ENCODE results near the gene FMO4. TPM values are rescaled to one million over a fixed set of nuclear protein-coding genes. Genes with fewer than 3 reads are reported as not detected.

The FMO4 gene
- total and polyA plus RNA-seq, 2 of the 13 experiments (the other 11 are each of a cell fraction or from before 2014, with no cell fraction given), result 0.07 to 0.29 TPM

DNA sequence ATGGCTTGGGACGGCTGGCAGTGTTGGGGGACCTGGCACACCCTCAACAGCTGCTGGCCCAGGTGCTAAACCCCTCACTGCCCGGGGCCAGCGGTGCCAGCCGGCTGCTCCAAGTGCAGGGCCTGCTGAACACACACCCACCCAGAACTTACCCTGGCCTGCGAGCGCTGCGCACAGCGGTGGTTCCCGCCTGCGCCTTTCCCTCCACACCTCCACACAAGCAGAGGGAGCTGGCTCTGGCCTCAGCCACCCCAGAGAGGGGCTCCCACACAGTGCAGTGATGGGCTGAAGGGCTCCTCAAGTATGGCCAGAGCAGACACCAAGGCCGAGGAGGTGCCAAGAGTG lies 67.9 kb downstream of the FMO4 start (continued):
- TF ChIP-seq, protein P1, sequence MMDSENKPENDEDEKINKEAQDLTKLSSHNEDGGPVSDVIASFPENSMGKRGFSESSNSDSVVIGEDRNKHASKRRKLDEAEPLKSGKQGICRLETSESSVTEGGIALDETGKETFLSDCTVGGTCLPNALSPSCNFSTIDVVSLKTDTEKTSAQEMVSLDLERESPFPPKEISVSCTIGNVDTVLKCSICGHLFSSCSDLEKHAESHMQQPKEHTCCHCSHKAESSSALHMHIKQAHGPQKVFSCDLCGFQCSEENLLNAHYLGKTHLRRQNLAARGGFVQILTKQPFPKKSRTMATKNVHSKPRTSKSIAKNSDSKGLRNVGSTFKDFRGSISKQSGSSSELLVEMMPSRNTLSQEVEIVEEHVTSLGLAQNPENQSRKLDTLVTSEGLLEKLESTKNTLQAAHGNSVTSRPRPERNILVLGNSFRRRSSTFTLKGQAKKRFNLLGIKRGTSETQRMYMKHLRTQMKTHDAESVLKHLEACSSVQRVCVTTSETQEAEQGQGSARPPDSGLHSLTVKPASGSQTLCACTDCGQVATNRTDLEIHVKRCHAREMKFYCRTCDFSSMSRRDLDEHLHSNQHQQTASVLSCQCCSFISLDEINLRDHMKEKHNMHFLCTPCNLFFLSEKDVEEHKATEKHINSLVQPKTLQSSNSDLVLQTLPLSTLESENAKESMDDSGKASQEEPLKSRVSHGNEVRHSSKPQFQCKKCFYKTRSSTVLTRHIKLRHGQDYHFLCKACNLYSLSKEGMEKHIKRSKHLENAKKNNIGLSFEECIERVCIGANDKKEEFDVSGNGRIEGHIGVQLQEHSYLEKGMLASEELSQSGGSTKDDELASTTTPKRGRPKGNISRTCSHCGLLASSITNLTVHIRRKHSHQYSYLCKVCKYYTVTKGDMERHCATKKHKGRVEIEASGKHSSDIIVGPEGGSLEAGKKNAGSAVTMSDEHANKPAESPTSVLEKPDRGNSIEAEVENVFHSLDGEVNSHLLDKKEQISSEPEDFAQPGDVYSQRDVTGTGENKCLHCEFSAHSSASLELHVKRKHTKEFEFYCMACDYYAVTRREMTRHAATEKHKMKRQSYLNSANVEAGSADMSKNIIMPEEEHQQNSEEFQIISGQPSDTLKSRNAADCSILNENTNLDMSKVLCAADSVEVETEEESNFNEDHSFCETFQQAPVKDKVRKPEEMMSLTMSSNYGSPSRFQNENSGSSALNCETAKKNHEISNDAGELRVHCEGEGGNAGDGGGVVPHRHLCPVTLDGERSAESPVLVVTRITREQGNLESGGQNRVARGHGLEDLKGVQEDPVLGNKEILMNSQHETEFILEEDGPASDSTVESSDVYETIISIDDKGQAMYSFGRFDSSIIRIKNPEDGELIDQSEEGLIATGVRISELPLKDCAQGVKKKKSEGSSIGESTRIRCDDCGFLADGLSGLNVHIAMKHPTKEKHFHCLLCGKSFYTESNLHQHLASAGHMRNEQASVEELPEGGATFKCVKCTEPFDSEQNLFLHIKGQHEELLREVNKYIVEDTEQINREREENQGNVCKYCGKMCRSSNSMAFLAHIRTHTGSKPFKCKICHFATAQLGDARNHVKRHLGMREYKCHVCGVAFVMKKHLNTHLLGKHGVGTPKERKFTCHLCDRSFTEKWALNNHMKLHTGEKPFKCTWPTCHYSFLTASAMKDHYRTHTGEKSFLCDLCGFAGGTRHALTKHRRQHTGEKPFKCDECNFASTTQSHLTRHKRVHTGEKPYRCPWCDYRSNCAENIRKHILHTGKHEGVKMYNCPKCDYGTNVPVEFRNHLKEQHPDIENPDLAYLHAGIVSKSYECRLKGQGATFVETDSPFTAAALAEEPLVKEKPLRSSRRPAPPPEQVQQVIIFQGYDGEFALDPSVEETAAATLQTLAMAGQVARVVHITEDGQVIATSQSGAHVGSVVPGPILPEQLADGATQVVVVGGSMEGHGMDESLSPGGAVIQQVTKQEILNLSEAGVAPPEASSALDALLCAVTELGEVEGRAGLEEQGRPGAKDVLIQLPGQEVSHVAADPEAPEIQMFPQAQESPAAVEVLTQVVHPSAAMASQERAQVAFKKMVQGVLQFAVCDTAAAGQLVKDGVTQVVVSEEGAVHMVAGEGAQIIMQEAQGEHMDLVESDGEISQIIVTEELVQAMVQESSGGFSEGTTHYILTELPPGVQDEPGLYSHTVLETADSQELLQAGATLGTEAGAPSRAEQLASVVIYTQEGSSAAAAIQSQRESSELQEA (CRISPR knock-in tag; IDR thresholded peaks at IDR 0.05; ENCODE audit: not compliant biosample characterization), result no peak
- TF ChIP-seq TP53 (CRISPR knock-in tag; conservative IDR thresholded peaks at IDR 0.05), result no peak

DNA sequence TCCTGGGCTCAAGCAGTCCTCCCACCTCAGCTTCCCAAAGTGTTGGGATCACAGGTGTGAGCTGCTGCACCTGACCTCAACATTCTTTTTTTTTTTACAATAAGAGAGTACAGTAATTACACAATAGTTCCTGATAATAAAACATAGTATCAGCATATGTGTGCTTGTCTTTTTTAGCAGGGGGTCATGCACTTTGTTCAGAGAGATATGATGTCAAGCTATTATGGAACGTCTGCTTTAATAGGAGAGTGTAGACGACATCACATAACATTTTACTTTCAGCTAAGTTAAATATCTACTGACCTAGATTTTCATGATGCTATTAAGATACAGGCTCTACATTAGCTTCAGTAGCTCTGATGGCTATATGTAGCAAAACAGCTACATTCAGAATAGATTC lies 70.5 kb downstream of the FMO4 start:
- WGBS (ENCODE audit: low lambda C conversion rate), result 4% methylated on average over 2 of the region's 2 CpGs
- intact Hi-C loops (cut with micrococcal nuclease; ENCODE audit: unreplicated experiment) (no loop called here), in situ Hi-C loops (cut with HindIII; ENCODE audit: extremely low pct_ligation_motif_present, low pct_unique_long_range_greater_than_20kb) (no loop called here)
- no peak overlapping the region for H3K4me2 ChIP-seq (ENCODE audit: low read depth, low read length)
- no peak overlapping the region for H3K4me3 ChIP-seq (replicated peaks in 1 of 3; ENCODE audit: insufficient read depth in 1 of 3, low read depth in 2 of 3, low read length in 3 of 3)
- no peak for TF ChIP-seq ARID3A (IDR thresholded peaks at IDR 0.05; ENCODE audit: low read depth, low read length)
- POLR2A ChIA-PET, result no interaction called here
- H3K4me1 ChIP-seq (ENCODE audit: insufficient read depth, low read length), result no peaks in the 10 kb centered on the region
- no peak overlapping the region for H3K9ac ChIP-seq (ENCODE audit: insufficient read depth, low read depth, low read length)
- H3K9me3 ChIP-seq (ENCODE audit: low read length), result no peaks in the 10 kb centered on the region
- BruUV-seq (replicated peaks), result no TSS peak
- no peak for DNase-seq (ENCODE audit: low spot score)
- no peak overlapping the region for H2AFZ ChIP-seq (ENCODE audit: low read length)
- H3K79me2 ChIP-seq (ENCODE audit: insufficient read depth, low read length), result no peaks in the 10 kb centered on the region
- no peaks in the 10 kb centered on the region for H3K27me3 ChIP-seq (ENCODE audit: control insufficient read depth in 1 of 2, insufficient read depth in 2 of 2, low read length in 2 of 2)
- no peak overlapping the region for H3K27ac ChIP-seq (ENCODE audit: extremely low read length, insufficient read depth, low read length)
- no peak for ATAC-seq
- CTCF ChIA-PET (ENCODE audit: low intra/inter-chr PET ratio, low total read pairs), result no interaction called here
- no peak for FAIRE-seq
- H3K36me3 ChIP-seq (replicated peaks in 1 of 2; ENCODE audit: control insufficient read depth in 1 of 2, insufficient read depth in 2 of 2, low read length in 2 of 2), result no peaks in the 10 kb centered on the region
- no peaks in the 10 kb centered on the region for H4K20me1 ChIP-seq (ENCODE audit: insufficient read depth, low read length)

Data from HepG2 (cell line).